ENCODE results near the gene DDX23. TPM values are rescaled to one million over a fixed set of nuclear protein-coding genes. Genes with fewer than 3 reads are reported as not detected.
A peak's percentile ranks its signal among the peaks of the same experiment; 100 is the strongest.
"Not testable (repeated sequence)": the region's sequence is repeated elsewhere in the genome, so short reads cannot be mapped to it uniquely, and the experiment has no call there.

DDX23 gene
- total and polyA plus RNA-seq, 9 donors = 48.0 to 108 (median 70.5) TPM

GRCh38 chr12:48865281-48866051 lies 13.5 kb upstream of the DDX23 start, which contains the start of gene RND1:
Gene RND1, minus strand, starts transcription at chr12:48865870. Its CDS starts 103 bp downstream, at chr12:48865767.
- no peak within 1 kb of the TSS for H3K27ac ChIP-seq
- H3K27me3 ChIP-seq = no peaks in the 10 kb centered on the region
- peak within 1 kb of the TSS; percentile 55 for H3K4me3 ChIP-seq
- H3K36me3 ChIP-seq = no peaks in the 10 kb centered on the region
- H3K9me3 ChIP-seq = no peaks in the 10 kb centered on the region
- WGBS, 3 donors = 1 to 3% (median 2%) methylated on average over 31 to 32 of the region's 32 CpGs
- peaks cover 2% of the 10 kb centered on the region for H3K4me1 ChIP-seq (ENCODE audit: insufficient read depth)
- DNase-seq = peak; percentile 82 to 92 (median 86)
- intact Hi-C loops (cut with DNase I) = loop anchor here in 1 of 4 donors (10.0 kb wide), 1 partner anchor 129 kb away; the partner anchor contains the start of gene DDN
- TF ChIP-seq CTCF (IDR thresholded peaks at IDR 0.05) = no peak
- peak; percentile 91 for TF ChIP-seq POLR2A (IDR thresholded peaks at IDR 0.05)
- TF ChIP-seq EP300 (IDR thresholded peaks at IDR 0.05) = no peak

- 50 to 63% (median 61%) methylated on average over 4 of the region's 4 CpGs for WGBS, 3 donors
- DNase-seq = no peak
Measured at GRCh38 chr12:48863291-48863690, 11.3 kb upstream of the DDX23 start.

GRCh38 chr12:48862760-48863159 lies 10.8 kb upstream of the DDX23 start:
- no peak for TF ChIP-seq POLR2A (IDR thresholded peaks at IDR 0.05)
- no peak for TF ChIP-seq EP300 (IDR thresholded peaks at IDR 0.05)
- no peak for TF ChIP-seq CTCF (IDR thresholded peaks at IDR 0.05)
- intact Hi-C loops (cut with DNase I) = loop anchor here in 1 of 4 donors (10.0 kb wide), 1 partner anchor 132 kb away; the partner anchor contains the start of gene DDN
- Histone ChIP-seq H3K27ac (no peak overlapping the region), H3K36me3 (no peaks in the 10 kb centered on the region), H3K4me3 (no peak overlapping the region), H3K4me1 (ENCODE audit: insufficient read depth) (peaks cover 2% of the 10 kb centered on the region), H3K27me3 (no peaks in the 10 kb centered on the region), H3K9me3 (no peaks in the 10 kb centered on the region)
- no peak for DNase-seq
- 46 to 55% (median 53%) methylated on average over 5 of the region's 5 CpGs for WGBS, 3 donors

More at GRCh38 chr12:48863291-48863690, 11.3 kb upstream of the DDX23 start:
- intact Hi-C loops (cut with DNase I) = loop anchor here in 1 of 4 donors (10.0 kb wide), 1 partner anchor 132 kb away; the partner anchor contains the start of gene DDN
- no peaks in the 10 kb centered on the region for H3K9me3 ChIP-seq
- no peaks in the 10 kb centered on the region for H3K36me3 ChIP-seq
- no peak overlapping the region for H3K4me3 ChIP-seq
- peaks cover 2% of the 10 kb centered on the region for H3K4me1 ChIP-seq (ENCODE audit: insufficient read depth)
- H3K27ac ChIP-seq = no peak overlapping the region
- no peaks in the 10 kb centered on the region for H3K27me3 ChIP-seq
- TF ChIP-seq EP300 (IDR thresholded peaks at IDR 0.05) = no peak
- no peak for TF ChIP-seq CTCF (IDR thresholded peaks at IDR 0.05)
- TF ChIP-seq POLR2A (IDR thresholded peaks at IDR 0.05) = no peak

- no peaks in the 10 kb centered on the region for H3K27me3 ChIP-seq
- H3K4me1 ChIP-seq (ENCODE audit: insufficient read depth) = peaks cover 2% of the 10 kb centered on the region
- H3K27ac ChIP-seq = no peak overlapping the region
- whole genome bisulfite sequencing, 3 donors = 64 to 76% (median 72%) methylated on average over 2 of the region's 2 CpGs
- intact Hi-C loops (cut with DNase I) = loop anchor here in 1 of 4 donors (10.0 kb wide), 1 partner anchor 134 kb away; the partner anchor contains the start of gene DDN
- TF ChIP-seq EP300 (IDR thresholded peaks at IDR 0.05) (no peak), CTCF (IDR thresholded peaks at IDR 0.05) (no peak), POLR2A (IDR thresholded peaks at IDR 0.05) (no peak)
- H3K4me3 ChIP-seq = no peak overlapping the region
- no peaks in the 10 kb centered on the region for H3K9me3 ChIP-seq
- no peak for DNase-seq
- H3K36me3 ChIP-seq = no peaks in the 10 kb centered on the region
Measured at GRCh38 chr12:48861111-48861510, 9.1 kb upstream of the DDX23 start.

- not testable (repeated sequence) for H3K27me3 ChIP-seq; H3K36me3 ChIP-seq; DNase-seq; H3K27ac ChIP-seq; H3K4me1 ChIP-seq (ENCODE audit: insufficient read depth); H3K4me3 ChIP-seq; H3K9me3 ChIP-seq
- WGBS, 3 donors = 81 to 88% (median 88%) methylated on average over 5 of the region's 5 CpGs
- intact Hi-C loops (cut with DNase I) = loop anchor here in 1 of 4 donors (10.0 kb wide), 1 partner anchor 135 kb away; the partner anchor contains the start of gene DDN
Measured at GRCh38 chr12:48860236-48860635, 8.3 kb upstream of the DDX23 start.
